OCI-LY3 (cell line): ENCODE data around the gene TRIO.

Experiments
- H2AFZ ChIP-seq: fragments of 200-600, 300-600 bp; shearing (Covaris generic); 2 replicates; pipeline ENCODE4 v1.6.0; 2014; ENCODE audit warnings: antibody characterized with exemption, low read depth, low read length
- H3K27ac ChIP-seq: fragments of 200-600, 300-600 bp; sonication (generic); 2 replicates; pipeline ENCODE4 v1.5.1; 2014; ENCODE audit warnings: mild to moderate bottlenecking, low read length, moderate library complexity, mixed read lengths
- H3K27me3 ChIP-seq: fragments of 200-600, 300-600 bp; sonication (generic); 2 replicates; pipeline ENCODE4 v1.6.1; 2014; ENCODE audit warnings: low read depth, low read length, mixed read lengths
- H3K36me3 ChIP-seq: fragments of 200-600, 300-600 bp; sonication (generic); replicated peaks from 2 replicates; pipeline ENCODE3; 2014; ENCODE audit warnings: low read depth, low read length, mixed read lengths
- H3K4me1 ChIP-seq: fragments of 300-600, 200-600 bp; sonication (generic); 2 replicates; pipeline ENCODE4 v1.6.1; 2014; ENCODE audit warnings: low read length, mixed read lengths
- H3K4me2 ChIP-seq: fragments of 200-600, 300-600 bp; sonication (generic); 2 replicates; pipeline ENCODE4 v1.6.1; 2014; ENCODE audit warnings: low read length, mixed read lengths
- H3K4me3 ChIP-seq: fragments of 300-600, 200-600 bp; sonication (generic); 2 replicates; pipeline ENCODE4 v1.5.1; 2014; ENCODE audit warnings: antibody characterized with exemption, mild to moderate bottlenecking, low read length, moderate library complexity
- H3K79me2 ChIP-seq: fragments of 300-600, 200-600 bp; shearing (Covaris generic); 2 replicates; pipeline ENCODE4 v1.6.1; 2014; ENCODE audit warnings: mild to moderate bottlenecking, low read length, mixed read lengths
- H3K9ac ChIP-seq: fragments of 300-600, 200-600 bp; shearing (Covaris generic); 2 replicates; pipeline ENCODE4 v1.6.0; 2014; ENCODE audit warnings: mild to moderate bottlenecking, low read length, moderate library complexity
- H3K9me3 ChIP-seq: fragments of 200-600, 300-600 bp; shearing (Covaris generic); 2 replicates; pipeline ENCODE4 v1.6.1; 2014; ENCODE audit warnings: low read length, mixed read lengths; ENCODE audit not compliant: insufficient read depth
- H4K20me1 ChIP-seq: fragments of 200-600, 300-600 bp; sonication (generic); 2 replicates; pipeline ENCODE4 v1.6.1; 2016; ENCODE audit warnings: low read length, mixed read lengths; ENCODE audit not compliant: insufficient read depth
- EZH2phosphoT487 ChIP-seq: fragments of 200-600 bp; shearing (Covaris generic); IDR thresholded peaks from 2 replicates; pipeline ENCODE4 v1.6.1; 2018; ENCODE audit warnings: antibody characterized with exemption, mixed run types, low read depth
- TF ChIP-seq, protein P1 (sequence below): fragments of 200-600, 300-600 bp; sonication (generic); IDR thresholded peaks from 2 replicates; pipeline ENCODE4 v1.5.1; 2014; ENCODE audit warnings: antibody characterized with exemption, low read length, low read depth

Gene TRIO

DNA sequence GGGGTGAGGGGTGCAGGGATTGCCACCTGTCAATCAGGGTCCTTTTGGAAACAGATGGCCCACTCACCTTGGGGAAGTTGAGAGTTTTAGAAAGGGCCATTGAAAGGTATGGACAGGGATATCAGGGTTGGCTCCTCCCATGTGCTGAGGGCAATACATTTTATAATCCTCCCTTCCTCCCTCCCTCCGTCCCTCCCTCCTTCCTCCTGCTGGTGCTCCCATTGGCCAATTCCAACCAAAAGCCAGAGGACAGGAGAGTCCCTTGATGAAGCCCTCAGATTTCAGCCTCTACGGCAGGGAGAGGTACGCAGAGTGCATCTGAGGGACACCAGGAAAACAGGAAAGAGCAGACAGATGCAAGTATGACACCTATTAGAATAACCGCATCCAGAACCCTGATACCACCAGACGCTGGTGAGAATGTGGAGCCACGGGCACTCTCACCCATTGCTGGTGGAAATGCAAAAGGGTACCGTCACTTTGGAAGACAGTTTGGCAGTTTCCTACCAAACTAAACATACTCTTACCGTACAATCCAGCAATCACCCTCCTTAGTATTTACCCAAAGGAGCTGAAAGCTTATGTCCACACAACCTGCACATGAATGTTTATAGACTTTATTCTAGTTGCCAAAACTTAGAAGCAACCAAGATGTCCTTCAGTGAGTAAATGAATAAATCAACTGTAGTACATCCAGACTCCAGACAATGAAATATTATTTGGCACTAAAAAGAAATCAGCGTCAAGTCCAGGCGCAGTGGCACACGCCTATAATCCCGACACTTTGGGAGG, 380.3 kb downstream of the TRIO start:
- H3K4me2 ChIP-seq: no peak overlapping the region
- H2AFZ ChIP-seq: no peak overlapping the region
- TF ChIP-seq, protein P1, sequence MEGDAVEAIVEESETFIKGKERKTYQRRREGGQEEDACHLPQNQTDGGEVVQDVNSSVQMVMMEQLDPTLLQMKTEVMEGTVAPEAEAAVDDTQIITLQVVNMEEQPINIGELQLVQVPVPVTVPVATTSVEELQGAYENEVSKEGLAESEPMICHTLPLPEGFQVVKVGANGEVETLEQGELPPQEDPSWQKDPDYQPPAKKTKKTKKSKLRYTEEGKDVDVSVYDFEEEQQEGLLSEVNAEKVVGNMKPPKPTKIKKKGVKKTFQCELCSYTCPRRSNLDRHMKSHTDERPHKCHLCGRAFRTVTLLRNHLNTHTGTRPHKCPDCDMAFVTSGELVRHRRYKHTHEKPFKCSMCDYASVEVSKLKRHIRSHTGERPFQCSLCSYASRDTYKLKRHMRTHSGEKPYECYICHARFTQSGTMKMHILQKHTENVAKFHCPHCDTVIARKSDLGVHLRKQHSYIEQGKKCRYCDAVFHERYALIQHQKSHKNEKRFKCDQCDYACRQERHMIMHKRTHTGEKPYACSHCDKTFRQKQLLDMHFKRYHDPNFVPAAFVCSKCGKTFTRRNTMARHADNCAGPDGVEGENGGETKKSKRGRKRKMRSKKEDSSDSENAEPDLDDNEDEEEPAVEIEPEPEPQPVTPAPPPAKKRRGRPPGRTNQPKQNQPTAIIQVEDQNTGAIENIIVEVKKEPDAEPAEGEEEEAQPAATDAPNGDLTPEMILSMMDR: no peak
- no peak for TF ChIP-seq EZH2phosphoT487
- H3K4me3 ChIP-seq: no peak overlapping the region
- H3K9ac ChIP-seq: no peak overlapping the region
- no peaks in the 10 kb centered on the region for H3K36me3 ChIP-seq
- H3K27me3 ChIP-seq: no peaks in the 10 kb centered on the region
- no peaks in the 10 kb centered on the region for H3K79me2 ChIP-seq
- H3K4me1 ChIP-seq: no peaks in the 10 kb centered on the region
- no peaks in the 10 kb centered on the region for H3K9me3 ChIP-seq
- no peaks in the 10 kb centered on the region for H4K20me1 ChIP-seq
- H3K27ac ChIP-seq: no peak overlapping the region

DNA sequence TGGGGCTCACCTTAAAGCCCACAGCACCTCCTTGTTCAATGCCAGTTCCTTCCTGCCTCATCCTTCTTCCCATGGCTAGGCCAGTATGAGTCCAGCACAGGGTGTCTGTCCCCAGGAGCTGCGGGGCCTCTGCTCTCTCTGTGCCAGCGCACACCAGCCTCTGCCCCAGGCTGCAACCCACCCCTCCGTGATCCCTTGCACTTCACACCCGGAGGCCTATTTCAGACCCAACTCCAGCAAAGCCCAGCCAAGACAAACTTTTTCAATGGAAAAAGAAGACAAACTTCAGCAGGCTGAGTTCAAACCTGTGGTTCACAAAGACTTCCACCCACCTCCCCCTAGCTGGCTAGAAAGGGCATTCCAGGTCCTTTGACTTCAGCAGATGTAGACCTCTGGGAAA, 382.3 kb downstream of the TRIO start:
- no peak overlapping the region for H3K4me2 ChIP-seq
- H3K4me3 ChIP-seq: no peak overlapping the region
- TF ChIP-seq, protein P1: no peak
- TF ChIP-seq EZH2phosphoT487: no peak
- no peak overlapping the region for H2AFZ ChIP-seq
- no peaks in the 10 kb centered on the region for H3K79me2 ChIP-seq
- H3K4me1 ChIP-seq: no peaks in the 10 kb centered on the region
- H3K36me3 ChIP-seq: no peaks in the 10 kb centered on the region
- H3K9me3 ChIP-seq: no peaks in the 10 kb centered on the region
- no peak overlapping the region for H3K27ac ChIP-seq
- H4K20me1 ChIP-seq: no peaks in the 10 kb centered on the region
- no peaks in the 10 kb centered on the region for H3K27me3 ChIP-seq
- H3K9ac ChIP-seq: no peak overlapping the region

DNA sequence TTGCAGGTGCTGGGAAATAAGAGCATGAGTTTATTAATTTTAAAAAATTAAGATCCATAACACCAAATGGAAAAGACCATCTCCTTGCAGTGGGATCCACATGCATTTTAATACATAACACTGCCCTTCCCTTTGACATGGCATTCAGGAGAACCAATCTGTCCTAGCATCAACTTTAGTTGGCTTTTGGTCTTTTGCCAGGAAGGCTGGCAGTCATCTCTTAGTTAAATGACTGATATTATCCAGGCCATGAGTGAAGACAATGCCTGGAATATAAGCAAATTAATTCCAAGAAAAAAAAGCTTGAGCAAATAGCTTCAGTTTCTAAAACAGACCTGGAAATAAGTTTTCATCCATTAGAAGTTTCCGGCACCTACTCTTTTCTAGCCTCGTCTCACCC, 383.4 kb downstream of the TRIO start:
- Histone ChIP-seq H3K27me3 (no peaks in the 10 kb centered on the region), H3K4me1 (no peaks in the 10 kb centered on the region), H3K4me3 (no peak overlapping the region), H3K9ac (no peak overlapping the region), H3K4me2 (no peak overlapping the region), H4K20me1 (no peaks in the 10 kb centered on the region), H3K27ac (no peak overlapping the region), H2AFZ (no peak overlapping the region), H3K36me3 (no peaks in the 10 kb centered on the region), H3K9me3 (no peaks in the 10 kb centered on the region), H3K79me2 (no peaks in the 10 kb centered on the region)
- TF ChIP-seq, protein P1: no peak
- no peak for TF ChIP-seq EZH2phosphoT487

DNA sequence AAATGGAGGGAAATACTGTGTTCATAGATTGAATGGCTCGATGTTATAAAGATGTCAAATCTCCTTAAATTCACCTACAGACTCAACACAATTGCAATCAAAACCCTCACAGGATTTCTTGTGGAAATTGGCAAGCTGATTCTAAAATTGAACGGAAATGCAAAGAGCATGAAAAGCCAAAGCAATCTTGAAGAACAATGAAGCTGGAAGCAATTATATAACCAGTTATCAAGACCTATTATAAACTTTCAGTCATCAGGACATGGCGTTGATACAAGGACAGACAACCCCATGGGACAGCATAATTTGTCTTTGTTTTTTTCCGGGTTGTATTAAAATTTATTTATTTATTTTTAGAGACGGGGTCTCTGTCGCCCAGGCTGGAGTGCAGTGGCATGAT, 385.0 kb downstream of the TRIO start:
- Histone ChIP-seq H3K4me2 (no peak overlapping the region), H3K36me3 (no peaks in the 10 kb centered on the region), H2AFZ (no peak overlapping the region), H3K27ac (no peak overlapping the region), H4K20me1 (no peaks in the 10 kb centered on the region), H3K4me3 (no peak overlapping the region), H3K4me1 (no peaks in the 10 kb centered on the region), H3K9ac (no peak overlapping the region), H3K27me3 (no peaks in the 10 kb centered on the region), H3K9me3 (no peaks in the 10 kb centered on the region), H3K79me2 (no peaks in the 10 kb centered on the region)
- TF ChIP-seq, protein P1: no peak
- TF ChIP-seq EZH2phosphoT487: no peak
